AG08396 (cell line): ENCODE measurements around the gene WIPF2.

Experiments
- DNase-seq: peaks from one replicate; pipeline ENCODE4 v3.0.0; 2012; ENCODE audit warnings: low spot score, mixed read lengths

WIPF2 gene

DNA sequence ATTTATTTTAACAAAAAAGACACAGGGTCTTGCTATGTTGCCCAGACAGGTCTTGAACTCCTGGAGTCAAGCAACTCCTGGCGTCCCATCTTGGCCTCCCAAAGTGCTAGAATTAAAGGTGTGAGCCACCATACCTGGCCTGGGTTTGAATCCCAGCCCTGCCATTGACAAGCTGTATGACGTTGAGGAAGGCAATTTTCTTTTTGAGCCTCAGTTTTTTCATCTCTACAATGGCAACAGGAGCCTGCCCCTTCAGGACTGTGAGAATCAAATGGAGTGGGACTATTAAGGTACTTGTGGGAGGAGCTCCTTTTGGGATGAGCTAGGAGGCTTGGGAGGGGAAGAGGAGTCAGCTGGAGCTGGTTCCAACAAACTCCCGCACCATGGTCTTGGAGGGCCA is 96.1 kb downstream of the WIPF2 start:
- no peak for DNase-seq

DNA sequence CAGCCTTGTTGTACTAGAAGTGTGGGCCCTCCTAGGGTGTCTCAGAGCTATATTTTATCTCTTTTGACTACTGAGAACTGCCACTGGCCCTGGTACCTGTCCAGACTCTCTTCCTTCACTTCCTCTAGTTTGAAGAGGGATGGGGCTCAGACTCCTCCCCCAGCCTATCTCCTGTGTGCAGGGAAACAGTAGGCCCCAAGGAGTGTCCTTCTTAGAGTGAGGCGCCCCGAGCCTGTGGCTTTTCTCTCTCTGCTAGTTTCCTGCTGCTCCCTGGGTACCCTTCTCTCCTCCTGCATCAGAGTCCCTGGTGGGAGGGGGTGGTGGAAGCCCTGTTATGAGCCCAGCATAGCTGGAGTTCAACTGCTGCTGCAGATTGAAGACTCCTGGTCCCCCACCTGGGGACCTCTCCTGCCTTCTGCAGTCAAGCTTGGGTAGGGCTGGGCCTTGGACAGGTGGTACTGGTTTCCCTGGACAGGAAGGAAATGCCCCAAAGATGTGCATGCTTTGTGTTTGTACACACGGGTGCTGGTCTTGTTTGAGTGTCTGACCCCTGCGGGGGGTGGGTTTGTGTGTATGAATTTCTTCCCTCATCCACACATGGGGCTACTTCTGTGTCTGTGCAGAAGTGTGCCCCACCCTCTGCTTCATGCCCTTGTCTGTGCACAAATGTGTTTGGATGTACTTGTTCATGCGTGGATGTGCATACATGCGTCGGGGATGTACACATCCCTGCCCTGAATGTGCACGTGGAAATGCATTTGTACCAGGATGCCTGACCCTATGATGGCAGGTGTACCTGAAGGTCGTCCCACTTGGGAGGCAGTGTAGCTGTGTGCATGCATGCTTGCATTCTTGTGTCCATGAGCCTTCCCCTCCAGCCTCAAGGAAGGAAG is 96.8 kb downstream of the WIPF2 start:
- DNase-seq = peak; percentile 2

DNA sequence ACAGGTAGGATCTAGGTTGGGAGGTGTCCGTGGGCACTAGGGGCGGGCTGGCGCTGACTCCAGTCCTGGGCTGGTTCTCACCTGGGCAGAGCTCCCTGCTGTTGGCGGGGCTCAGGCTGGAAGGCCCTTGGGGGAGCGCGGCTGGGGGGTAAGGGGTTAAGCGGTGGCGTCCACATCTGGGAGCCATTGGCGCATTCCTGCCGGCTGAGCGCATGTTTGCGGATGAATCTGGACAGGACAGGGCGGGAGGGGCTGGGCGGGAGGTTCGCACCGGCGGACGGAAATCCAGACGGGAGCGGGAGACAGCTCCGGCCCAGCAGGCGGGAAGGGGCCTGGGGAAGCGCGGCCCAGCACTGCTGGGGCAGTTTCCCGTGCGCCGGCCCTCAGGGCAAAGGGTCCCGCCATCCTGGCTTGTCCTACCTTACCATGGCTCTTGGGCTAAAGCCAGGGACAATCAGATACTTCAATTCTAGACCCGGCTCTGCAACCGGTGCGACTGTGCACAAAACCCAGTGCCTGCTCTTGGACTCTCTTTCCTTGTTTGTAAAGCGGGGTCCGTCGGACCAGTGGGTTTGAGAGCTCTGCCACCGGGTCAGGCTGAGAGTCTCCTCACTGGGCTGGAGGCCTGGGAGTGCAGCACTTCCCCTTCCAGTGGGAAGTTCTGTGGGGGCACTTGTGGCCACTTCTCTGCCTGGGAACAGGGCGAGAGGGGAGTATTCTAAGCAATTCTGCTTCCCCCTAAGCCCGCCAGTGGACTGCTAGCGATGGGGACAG is 97.7 kb downstream of the WIPF2 start:
- peak; percentile 82 for DNase-seq

DNA sequence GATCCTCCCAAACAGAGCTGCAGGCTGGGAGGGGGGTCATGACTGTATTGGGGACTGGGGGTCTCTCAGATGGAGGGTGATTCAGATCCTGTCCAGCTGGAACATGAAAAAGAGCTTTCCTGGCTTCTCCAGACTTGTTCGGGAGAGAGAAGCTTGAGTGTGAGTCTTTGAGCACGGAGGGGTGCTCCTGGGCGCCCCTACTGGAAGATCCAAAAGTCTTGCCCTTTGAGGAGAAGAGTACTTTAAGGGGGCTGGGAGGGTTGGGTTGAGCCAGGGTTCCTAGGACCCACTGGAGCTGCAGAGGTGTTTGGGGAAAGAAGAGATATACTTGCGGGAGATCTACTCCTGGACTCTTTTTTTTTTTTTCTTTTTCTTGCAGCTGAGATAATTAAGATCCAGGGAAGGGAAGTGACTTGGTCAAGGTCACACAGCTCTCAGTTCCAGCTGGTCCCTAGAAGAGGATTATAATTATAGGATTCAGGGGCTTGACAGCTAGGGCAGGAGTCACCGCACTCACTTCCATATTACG is 98.3 kb downstream of the WIPF2 start:
- peak; percentile 72 for DNase-seq

DNA sequence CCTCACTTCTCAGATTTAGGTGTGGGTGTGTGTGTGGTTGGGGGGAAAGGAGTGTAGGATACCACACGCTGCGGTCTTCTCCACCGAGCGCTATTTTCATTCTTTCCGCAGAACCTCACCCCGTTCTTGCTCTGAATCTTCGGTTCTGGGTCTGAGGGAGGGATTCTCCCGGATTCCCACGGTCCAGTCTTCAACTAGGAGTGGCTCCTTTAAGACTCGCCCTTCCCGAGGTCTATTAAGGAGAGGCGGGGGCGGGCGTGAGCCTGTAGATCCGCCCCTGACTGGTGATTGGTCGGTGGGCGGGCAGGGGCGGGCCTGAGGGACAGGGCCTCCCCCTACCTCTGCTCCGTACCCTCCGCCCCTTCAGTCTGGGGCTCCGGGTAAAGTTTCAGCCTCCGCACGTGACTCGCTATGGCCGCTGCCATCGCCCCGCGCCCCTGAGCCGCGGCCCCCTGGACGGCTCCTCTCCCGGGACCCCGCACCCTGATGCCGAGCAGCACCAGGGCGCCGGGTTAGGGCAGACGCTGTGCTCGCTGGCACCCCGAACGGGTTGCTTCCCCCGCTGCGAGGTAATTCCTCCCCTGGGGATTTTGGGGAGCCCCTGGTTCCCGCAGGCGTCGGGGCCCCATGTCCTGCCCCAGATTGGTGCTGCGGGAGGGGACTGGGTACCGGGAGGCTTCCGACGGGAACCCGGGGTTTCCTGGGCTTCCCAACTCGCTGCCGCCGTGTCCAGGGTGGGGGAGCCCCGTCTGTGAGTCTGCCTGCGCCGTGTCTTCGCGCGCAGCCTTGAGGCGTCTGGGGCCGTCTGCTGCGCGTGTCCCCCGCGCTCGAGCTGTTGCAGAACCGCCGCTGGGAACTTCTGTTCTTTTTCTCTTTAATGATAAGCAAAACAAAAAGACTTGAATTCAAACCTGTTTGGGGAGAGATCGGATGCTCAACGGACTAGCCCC is 99.1 kb downstream of the WIPF2 start:
- DNase-seq = peak; percentile 98

DNA sequence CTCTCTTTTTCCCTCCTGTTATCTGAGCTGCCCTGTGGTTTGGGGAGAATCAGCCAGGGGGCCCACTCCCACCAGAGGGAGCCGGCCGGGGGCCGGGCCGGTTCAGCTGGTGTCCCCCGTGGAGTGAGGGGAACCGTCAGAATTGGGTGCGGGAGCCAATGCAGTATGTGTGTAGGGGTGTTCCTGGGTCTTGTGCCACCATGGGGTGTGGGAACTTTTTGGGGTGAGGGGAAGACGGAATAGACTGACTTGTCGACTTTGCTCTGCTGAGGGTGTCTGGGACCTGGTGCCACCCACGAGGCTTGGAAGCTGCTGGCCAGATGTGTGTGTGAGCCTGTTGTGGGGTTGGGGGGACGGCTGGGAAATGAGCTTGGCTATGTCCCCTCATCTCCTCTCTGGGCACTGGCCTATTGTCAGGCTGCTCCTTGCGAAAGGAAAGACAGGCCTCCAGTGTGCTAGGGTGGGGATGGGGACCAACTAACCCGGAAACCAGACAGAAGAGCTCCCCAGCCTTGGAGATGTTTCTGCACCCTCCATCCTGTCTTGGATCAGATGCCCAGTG is 99.8 kb downstream of the WIPF2 start:
- no peak for DNase-seq

DNA sequence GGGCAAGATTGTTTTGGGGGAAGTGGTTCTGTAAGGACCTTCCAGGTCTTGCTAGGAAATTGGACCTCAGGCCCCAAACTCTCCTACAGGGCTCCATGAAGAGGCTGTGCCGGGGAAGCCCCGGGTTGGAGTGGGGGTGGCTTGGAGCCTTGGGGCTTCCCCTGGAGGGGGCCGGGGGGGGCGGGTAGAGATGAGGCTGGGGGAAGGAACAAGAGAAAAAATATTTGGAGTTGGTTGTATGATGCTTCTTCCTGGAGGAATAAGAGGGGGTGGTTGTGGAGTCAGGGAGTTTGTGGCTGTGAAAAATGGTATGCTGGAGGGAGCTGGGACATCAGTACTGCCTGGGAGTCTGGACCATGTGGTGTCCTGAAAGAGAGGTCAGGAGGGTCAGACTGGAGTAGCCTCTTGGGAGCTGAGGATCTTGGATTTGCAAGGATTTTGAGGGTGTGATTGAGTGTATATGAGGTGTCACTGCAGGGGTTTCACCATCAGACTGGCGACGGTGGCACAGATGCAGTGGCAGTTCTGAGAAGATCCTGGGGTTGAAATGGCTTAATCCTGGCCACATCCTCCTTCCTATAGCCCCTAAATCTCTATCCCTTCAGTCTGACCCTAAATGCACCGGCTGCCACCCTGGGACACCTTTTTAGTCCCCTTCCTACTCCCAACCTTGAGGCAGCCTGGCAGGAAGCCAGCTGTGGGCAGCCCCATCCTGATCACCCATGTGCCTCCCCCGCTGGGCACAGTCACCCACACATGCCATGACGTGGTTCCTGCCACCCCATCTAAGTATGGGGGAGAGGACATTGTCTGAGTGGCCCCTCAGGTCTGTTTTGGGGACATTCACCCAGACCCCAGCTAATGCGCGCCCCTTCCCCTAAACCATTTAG is 100.8 kb downstream of the WIPF2 start:
- no peak for DNase-seq

DNA sequence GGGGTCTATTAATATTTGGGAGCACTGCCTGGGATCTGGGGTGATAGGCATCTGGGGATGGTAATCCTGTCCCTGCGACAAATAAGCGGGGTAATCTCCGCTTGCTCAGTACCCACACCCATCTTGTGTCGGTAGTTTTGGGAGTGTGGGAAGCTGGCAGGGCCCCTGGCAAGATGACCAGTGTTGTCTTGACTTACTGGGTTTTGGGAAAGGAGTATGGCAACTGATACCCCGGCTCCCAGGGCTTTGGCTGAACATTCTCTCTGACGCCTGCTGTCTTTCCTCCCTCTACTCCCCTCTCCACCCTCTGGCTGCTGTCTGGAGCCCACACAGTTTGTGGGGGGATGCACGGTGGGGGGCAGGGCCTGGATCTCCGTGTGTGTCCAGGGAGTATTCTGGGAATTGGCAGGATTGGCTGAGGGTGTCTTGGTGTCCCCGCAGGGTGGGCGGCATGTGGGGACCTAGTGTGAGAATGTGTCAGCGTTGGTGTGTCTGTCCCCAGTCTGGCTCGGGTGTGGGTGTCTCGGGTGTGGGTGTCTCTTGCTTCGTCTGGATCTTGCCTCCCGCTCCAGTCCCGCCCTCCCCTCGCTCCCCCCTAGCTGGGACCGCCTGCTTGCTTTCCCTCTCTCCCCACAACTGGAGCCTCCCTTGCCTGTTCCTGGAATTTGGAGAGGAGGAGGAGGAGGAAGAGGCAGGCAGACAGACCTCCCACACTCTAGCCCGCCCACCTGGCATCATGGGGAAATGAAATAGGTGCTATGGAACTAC is 101.8 kb downstream of the WIPF2 start:
- DNase-seq = no peak

DNA sequence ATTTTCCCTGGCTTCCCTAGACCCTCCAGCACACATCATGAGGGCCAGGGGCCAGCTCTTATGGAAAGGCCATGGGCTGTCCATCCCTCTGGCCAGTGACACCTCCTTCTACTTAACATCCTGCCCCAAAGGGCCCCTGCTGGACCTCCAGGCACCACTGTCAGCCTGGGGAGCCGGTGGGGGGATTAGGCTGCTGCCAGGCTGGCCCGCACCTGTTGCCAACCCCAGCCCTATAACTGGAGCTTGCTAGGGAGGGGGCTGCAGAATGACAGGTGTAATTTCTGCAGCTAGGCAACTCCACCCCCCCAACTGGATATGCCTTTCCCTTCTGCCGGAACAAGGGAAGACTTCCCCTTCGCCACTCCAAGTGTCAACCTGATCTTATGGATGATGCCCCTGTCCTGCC is 102.4 kb downstream of the WIPF2 start:
- DNase-seq = no peak

DNA sequence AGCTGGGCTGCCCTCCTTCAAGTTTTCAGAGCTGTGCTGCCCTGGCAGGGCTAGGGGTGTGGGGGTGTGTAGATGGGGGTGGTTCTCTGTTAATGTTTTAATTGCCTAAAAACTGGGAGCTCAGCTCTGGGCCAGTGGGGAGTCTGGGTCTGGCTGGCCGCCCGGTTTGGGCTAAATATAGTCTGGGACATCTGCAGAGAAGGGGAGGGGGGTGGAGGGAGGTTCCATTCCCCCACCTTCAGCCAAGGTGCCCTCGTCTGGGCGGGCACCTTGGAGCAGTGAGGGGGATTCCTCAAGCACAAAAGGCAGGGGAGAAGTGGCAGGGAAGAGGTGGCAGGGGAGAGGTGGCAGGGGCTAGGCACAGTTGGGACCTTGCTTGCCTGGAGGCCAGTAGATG is 102.9 kb downstream of the WIPF2 start:
- no peak for DNase-seq

DNA sequence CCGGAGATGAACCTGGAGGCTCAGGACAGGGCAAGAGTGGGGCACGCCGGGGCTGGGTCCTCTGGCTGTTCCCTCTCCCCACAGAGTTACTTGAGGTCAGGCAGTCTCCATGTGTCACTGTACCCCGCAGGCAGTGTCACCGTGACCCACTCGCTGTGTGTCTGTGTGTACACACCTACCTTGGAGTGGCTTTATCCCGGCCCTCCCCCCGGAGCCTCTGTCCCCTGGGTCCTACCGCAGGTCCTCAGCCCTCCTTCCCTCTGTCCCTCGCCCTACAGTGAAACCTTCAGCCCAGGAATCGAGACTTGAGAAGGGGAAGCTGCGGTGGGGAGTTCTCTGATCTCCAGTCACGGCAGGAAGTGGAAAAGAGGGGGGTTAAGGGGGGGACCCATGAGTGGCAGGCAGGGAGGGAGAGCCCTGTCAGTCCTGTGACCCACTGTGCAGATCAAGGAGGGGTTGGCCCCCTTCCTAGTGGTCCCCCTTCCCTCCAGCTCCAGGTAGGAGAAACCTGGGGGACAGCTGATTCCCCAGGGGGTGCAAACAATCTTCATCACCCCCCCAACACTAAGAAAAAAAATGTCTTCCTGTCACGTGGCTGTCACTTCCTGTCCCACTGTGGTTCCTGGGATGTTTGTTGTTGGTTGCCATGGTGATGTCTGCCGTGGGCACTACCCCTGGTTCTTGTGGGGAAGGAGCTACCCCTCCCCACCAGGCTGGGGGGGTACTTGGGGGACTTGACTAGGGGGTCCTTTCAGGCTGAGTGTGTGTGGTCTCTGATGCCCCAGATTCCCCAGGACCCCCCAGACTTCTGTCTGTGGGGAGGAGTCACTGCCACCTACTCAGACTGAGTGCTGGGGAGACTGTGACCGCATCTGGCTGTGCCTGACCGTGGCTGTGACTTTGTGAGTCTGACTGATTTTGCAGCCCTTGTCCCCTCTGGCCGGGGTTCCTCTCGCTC is 103.5 kb downstream of the WIPF2 start:
- DNase-seq = peak; percentile 89

DNA sequence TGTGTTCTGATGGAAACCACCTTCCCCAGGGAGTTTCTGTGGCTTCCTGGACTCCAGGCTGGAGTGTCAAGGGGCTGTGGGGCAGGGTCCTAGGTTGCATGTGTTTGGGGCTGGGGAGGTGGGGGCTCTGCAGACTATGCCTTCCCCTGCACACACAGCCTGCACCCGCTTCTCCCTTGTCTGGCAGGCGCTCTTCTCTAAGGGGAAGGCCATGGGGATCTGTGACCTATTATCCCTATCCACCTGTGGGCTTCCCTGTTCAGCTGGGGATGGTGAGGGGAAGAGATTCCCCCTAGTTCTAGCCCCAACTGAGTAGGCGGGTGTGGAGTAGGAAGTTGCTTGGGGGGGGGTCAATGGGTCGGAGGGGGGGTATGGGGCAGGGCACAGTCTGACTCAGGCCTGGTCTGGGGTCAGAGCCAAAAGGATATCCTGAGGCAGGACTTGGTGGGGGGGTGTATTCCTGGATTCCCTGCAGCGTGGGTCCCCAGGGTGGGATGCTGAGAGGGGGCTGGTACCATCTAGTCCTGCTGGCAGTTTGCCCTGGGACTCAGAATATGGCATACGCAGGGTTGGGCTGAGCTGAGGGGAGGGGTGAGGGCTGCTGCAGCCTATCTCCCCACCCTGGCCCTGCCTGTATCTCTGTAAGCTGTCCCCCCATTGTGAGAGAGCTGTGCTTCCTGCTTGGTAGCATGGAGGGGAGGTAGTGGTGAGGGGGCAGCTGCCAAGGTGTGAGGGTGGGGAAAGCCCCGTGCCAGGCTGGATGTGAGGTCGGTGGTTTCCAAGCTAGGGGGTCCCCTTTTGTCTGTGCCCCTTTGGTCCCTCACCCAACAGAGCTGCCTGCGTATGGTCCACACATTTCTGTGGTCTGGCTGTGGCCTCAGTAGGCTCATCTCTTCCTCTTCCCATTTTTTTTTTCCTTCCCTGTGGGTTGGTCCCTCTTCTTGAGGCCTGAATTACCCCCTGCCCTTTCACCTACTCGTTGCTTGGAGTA is 104.6 kb downstream of the WIPF2 start:
- no peak for DNase-seq

DNA sequence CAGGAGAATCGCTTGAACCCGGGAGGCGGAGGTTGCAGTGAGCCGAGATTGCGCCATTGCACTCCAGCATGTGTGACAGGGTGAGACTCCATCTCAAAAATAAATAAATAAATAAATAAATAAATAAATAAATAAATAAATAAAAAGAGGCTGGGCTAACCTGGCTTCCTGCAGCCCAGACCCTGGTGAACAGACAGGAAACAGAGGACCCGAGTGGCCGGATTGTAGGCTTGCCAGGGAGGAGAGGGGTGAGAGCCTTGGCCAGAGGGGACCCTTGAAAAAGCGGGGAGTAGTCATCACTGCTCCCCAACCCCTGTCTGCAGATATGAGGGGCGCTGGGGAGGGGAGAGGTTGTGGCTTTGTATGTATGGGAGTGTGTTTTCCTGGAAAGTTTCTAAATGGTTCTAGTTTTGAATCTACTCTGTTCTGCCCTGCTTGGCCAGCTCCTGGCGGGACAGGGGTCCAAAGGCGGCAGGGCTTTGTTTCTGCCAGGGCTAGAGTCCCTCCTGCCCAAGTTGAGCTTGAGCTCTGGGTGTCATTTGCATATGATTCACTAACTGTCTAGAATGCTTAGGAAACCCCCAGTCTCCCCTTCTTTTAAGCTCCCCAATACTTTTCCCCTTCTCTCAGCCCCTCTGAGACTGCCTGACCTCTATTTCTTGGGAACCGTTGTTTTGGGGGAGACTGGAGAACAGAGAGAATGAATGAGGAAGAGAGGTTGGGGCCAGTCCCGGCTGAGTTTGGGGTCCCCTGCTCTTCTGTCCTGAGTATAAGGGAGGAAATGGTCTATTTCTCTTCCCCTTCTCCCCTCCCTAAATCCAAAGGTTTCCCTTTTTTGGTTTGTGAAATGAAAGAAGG is 106.3 kb downstream of the WIPF2 start:
- no peak for DNase-seq

DNA sequence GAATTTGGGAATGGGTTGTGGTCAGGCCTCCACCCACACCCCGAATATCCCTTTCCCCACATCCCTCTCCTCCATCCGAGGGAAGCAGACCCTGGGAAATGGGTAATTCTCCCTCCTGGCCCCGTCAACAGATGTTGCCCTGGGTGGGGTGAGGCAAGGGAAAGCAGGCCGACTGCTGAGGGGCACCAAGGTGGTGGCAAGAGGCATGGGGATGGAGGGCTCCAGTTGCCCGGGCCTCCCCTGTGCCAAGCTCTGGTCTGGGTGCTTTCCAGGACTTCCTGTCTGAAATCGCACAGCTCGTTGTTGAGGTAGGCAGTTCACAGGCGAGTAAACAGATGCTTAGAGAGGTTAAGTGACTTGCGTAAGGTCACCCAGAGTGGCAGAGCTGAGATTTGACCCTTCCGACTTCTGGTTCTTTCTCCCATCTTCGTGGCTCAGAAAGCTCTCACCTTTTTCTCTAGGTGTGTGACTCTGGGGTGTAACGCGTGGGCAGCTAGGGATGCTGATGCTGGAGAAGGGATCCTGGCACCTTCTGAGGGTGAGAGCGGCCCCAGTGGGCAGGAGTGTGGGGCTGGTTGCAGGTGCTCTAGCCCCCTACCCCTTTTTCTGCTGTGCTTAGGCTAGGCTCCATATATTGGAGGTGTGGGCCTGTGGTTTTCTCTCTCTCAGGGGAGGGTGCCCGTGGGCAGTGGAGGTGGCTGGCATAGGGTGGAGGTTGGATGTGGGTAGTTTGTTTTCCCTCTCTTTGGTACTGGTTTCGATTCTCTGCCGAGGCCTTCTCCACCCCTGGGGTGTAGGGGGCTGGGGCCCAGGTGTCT is 107.1 kb downstream of the WIPF2 start:
- no peak for DNase-seq

DNA sequence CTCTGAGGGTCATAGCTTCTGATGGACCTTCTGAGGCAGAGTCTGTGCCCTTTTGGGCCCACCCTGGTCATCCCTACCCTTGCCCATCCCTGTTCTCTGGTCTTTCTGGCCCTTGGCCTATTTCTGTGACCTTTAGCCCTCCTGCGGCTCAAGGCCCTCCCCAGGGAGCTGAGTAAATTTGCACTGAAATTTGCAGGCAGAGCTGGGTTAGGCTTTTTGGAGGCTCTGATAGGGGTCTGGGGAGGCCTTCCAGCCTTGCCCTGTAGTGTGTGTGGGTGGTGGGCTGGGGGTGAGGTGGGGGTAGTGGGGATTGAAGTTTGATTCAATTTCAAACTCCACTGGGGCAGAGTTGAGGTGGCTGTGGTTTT is 107.7 kb downstream of the WIPF2 start:
- no peak for DNase-seq
